Activated CD4-positive, alpha-beta T cell treated with anti-CD3 and anti-CD28 coated beads, Interleukin-2, amount 50 U/mL, for 1 hour (primary cell): ENCODE results near the gene DNAH12.

Source experiments
- DNase-seq: peaks from one replicate; pipeline ENCODE4 v3.0.0-alpha.2; 2020

Gene DNAH12, protein sequence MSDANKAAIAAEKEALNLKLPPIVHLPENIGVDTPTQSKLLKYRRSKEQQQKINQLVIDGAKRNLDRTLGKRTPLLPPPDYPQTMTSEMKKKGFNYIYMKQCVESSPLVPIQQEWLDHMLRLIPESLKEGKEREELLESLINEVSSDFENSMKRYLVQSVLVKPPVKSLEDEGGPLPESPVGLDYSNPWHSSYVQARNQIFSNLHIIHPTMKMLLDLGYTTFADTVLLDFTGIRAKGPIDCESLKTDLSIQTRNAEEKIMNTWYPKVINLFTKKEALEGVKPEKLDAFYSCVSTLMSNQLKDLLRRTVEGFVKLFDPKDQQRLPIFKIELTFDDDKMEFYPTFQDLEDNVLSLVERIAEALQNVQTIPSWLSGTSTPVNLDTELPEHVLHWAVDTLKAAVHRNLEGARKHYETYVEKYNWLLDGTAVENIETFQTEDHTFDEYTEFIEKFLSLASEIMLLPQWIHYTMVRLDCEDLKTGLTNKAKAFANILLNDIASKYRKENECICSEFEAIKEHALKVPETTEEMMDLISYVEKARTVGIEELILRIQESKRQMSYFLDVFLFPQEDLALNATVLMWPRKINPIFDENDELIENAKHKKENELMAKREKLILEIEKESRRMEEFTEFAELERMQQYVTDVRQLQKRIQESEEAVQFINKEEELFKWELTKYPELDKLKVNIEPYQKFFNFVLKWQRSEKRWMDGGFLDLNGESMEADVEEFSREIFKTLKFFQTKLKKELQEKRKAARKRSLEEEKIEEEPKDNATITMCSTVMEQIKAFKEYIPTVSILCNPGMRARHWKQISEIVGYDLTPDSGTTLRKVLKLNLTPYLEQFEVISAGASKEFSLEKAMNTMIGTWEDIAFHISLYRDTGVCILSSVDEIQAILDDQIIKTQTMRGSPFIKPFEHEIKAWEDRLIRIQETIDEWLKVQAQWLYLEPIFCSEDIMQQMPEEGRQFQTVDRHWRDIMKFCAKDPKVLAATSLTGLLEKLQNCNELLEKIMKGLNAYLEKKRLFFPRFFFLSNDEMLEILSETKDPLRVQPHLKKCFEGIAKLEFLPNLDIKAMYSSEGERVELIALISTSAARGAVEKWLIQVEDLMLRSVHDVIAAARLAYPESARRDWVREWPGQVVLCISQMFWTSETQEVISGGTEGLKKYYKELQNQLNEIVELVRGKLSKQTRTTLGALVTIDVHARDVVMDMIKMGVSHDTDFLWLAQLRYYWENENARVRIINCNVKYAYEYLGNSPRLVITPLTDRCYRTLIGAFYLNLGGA (N-terminal part only)

DNA sequence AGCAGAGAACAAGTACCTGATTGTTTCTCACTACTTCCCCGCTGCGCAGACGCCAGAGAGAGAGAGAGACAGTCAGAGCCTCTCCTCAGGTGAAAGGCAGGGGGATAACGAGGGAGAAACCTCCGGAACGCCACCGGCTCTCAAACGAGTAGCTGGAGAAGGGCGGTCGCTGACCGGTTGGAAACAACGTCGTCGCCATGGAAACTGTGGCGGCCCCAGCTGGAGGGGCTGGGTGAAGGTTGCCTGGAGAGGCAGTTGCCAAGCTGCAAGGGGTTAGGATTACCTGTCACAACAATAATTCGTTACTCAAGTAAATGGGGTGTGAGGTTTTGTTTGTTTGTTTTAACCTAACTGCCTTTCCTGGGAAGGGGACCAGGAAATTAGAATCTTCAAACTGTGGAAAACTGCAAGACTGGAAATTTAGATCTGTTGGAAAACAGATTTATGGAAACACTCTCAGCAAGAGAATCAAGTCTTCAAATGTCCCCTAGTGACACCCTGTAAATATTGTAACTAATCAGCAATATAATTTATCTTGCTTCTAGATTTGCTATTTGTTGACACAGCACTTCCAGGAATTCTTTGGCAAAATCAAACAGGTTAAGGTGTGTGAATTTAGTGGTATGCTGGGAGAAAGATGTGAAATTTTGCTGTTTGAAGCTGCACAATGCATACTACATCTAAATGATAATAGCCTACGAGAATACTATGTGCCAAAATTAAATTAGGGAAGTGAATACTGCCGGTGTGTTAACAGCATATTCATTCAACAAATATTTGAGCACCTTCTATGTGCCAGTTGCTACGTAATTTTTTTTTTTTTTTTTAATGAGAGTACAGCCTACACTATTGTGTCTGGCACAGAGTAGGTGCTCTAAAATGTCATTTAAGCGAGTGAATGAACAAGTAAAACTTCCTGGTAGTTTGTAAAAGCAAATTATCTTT is at the start of gene DNAH12:
DNAH12 (minus strand) TSS at position 164 of the 945 bp plus-strand sequence. CDS start 1,474 bp downstream, outside the sequence.
- DNase-seq: no peak

DNA sequence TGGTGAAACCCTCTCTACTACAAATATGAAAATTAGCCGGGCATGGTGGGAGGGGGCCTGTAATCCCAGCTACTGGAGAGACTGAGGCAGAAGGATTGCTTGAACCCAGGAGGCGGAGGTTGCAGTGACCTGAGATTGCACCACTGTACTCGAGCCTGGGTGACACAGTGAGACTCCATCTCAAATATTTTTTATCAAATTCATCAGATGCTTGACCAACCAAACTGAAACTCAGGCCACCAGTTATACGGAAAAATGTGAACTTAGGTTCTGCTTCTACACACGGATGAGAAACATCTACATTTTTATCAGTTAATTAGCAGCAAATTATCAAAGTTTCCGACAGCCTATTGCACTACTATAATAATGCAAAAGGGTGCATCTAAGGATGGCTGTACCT is 48.2 kb upstream of the DNAH12 start:
- no peak for DNase-seq

DNA sequence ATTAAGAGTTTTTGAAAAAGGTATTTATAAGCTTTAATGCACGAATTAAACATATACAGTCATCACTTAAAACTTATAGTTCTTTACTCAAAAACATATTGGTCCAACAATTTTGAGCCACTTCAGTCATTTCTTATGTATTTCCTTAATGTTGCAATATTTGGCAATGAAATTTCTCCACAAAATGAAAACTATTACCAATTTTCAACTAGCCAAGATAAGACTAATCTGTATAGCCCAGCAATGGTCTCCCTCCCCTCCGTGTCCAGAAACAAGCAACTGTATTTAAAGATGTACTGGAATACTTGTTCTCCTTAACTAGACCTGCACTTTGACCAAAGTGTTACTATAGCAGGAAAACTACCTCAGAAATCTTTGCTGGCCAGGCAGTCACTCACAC is 43.8 kb upstream of the DNAH12 start:
- DNase-seq: no peak

DNA sequence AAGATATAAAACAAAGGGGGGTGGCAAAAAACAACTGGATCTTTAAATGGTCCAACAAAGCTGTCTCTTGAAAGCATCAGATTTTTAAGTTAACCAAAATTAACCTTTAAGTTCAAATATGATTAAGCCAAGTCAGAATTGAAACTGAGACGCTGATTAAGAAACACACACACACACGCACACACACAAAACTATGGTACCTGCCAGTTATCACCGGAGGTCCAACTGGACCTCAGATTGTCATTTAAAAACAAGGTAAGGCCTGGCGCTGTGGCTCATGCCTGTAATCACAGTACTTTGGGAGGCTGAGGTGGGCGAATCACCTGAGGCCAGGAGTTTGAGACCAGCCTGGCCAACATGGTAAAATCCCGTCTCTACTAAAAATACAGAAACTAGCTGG is 42.6 kb upstream of the DNAH12 start:
- no peak for DNase-seq

DNA sequence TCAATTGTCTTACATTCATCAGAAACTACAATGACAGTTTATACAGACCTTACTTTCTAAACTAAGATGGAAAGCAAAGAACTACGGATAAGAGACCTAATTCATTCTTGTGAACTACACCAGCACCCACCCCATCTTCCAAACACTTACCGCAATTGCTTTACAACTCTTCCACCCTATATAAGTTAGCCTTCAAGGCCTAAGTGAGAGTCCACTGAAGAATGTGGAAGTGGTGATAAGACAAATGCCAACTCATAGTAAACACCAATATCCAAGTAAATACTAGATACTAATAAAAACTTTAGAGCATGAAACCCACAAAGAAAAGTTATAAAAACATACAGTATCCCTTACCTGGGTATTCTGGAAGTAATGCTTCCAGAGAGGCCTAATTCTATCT is 39.4 kb upstream of the DNAH12 start:
- DNase-seq: no peak

DNA sequence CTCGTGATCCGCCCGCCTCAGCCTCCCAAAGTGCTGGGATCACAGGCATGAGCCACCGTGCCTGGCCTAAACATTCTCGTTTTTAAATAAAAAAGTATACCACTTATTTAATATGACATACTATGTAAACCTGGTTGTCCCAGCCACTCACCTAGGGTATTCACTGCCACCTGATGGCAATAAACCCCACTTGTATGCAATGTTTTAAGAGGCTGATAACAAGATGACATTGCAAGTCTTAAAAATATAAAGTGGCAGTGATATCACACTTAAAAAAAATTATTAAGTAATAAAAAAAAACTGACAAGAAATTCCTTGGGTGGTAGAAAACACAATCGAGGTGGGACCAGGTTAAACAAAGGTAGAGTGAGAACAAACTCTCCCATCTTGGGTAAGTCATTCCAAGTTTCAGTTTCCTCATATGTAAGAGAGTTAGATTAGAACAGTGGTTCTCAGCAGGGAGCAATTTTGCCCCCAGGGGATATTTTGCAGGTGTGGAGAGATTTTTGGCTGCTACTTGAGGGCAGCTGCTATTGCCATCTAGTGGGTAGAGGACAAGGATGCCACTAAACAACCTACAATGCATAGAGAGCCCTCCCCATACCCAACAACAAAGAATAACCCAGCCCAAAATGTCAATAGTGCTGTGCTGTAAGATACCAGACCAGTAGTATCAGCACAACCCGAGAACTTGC is 38.5 kb upstream of the DNAH12 start:
- DNase-seq: no peak

DNA sequence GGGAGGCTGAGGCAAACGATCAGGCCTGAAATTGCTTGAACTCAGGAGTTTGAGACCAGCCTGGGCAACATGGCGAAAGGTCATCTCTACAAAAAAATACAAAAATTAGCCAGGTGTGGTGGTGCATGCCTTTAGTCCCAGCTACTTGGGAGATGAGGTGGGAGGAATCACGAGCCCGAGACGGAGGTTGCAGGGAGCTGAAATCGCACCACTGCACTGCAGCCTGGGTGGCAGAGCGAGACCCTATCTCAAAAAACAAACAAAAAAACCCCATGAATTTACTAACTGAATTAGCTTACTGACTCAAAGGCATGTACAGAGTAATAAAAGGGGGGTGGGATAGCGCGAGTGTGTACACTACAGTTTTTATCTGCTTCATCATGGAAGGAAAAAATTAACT is 33.7 kb upstream of the DNAH12 start:
- no peak for DNase-seq

DNA sequence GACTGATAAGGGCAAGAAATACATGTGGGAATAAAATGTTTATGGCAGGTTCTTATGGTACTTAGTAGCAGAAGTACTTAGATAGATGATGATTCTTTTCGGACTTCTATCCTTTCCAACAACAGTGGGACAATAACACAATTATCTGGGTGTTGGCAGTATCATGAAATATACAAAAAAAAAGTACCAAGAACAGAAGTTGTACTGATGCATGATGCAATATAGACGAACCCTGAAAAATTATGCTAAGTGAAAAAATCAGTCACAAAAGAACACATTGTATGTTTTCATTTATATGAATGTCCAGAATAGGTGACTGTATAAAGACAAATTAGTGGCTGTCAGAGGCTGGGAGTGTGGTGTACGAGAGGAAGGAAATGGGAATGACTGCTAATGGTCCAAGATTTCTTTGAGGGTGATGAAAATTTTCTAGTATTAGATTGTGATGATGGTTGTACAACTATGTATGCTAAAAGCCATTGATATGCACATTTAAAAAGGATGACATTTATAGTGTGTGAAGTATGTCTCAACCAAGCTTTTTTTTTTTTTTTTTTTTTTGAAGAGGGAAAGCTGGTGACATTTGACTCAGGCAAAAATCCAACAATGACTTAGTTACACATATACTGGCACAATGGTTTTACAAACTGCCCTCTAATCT is 32.0 kb upstream of the DNAH12 start:
- no peak for DNase-seq

DNA sequence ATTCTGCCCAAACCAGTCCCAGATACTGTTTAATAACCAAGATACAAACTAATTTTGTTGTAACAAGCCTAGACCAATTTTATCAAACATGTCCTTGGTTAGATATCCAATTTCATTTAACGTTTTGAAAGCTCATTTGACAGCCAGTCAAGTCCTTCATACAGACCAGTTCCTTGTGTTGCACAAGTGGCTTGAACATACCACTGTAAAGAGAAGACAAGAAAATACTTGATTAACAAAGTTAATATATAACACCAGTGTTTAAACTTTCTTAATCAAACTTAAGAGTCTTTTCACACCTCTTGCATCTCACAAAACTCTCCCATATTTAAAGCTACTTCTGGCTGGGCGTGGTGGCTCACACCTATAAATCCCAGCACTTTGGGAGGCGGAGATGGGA is 28.0 kb upstream of the DNAH12 start:
- no peak for DNase-seq

DNA sequence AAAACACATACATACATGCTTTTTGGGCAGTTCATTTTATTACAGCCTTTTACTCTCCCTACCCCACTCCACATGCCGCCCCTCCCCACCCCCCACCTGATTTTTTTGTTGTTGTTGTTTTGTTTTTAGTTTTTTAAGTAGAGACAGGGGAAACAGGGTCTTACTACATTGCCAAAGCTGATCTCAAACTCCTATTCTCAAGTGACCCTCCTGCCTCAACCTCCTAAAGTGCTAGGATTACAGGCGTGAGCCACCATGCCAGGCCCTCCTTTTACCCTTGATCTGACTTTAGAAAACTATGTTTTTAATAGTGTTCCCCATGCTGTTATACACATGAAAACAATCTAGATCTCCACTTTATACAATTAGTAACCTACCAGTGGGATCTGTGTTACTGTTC is 26.7 kb upstream of the DNAH12 start:
- DNase-seq: no peak

DNA sequence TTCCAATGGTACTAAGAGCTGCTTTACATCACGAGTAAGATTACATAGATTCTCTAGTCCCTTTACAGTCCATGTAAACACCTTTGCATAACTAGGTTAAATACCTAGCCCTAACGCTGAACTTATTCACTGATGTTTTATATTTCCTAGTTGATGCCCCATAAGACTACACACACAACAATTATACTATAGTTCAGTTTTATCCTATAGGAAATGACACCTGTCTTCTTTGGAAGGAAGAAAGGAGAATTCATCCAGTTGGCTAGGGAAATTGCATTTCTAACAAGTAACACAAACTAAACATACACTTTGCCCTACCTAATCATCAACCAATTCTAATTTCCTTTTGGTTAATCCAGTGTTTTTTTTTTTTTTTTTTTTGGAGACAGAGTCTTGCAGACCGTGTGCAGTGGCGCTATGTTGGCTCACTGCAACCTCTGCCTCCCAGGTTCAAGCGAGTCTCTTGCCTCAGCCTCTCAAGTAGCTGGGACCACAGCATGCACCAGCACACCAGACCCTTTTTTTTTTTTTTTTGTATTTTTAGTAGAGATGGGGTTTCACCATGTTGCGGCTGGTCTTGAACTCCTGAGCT is 25.8 kb upstream of the DNAH12 start:
- no peak for DNase-seq

DNA sequence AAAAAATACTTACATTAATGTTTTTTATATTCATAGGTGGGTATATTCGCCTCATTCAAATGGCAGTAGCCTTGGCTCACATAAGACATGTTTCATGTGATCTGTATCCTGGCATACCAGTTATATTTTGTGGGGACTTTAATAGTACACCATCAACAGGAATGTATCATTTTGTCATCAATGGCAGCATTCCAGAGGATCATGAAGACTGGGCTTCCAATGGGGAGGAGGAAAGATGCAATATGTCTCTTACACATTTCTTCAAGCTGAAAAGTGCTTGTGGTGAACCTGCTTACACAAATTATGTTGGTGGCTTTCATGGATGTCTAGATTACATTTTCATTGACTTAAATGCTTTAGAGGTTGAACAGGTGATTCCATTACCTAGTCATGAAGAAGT is 15.4 kb upstream of the DNAH12 start:
- no peak for DNase-seq

DNA sequence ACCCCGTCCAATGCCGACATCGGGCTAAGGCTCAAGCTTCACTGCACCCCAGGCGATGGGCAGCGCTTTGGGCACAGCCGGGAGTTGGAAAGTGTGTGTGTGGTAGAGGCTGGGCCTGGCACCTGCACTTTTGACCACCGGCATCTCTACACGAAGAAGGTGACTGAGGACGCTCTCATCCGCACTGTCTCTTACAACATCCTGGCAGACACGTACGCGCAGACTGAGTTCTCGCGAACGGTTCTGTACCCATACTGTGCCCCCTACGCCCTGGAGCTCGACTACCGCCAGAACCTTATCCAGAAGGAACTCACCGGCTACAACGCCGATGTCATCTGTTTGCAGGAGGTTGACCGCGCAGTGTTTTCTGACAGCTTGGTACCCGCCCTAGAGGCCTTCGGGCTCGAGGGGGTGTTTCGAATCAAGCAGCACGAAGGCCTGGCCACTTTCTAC is 13.0 kb upstream of the DNAH12 start:
- peak; percentile 26 for DNase-seq

DNA sequence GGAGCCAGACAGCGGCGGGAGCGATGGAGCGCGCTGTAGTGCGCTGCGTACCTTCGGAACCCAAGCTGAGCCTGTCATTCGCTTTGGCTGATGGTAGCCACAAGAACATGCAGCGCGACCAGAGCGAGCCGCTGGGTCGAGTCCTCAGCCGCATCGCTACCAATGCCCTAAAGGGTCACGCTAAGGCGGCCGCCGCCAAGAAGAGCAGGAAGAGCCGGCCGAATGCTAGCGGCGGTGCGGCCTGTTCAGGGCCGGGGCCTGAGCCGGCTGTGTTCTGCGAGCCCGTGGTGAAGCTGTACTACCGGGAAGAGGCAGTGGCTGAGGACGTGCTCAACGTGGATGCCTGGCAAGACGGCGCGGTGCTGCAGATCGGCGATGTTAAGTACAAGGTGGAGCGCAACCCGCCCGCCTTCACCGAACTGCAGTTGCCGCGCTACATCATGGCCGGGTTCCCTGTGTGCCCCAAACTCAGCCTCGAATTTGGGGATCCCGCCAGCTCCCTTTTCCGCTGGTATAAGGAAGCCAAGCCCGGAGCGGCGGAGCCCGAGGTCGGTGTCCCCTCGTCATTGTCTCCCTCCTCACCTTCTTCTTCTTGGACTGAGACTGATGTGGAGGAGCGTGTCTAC is 12.4 kb upstream of the DNAH12 start:
- DNase-seq: peak; percentile 31

DNA sequence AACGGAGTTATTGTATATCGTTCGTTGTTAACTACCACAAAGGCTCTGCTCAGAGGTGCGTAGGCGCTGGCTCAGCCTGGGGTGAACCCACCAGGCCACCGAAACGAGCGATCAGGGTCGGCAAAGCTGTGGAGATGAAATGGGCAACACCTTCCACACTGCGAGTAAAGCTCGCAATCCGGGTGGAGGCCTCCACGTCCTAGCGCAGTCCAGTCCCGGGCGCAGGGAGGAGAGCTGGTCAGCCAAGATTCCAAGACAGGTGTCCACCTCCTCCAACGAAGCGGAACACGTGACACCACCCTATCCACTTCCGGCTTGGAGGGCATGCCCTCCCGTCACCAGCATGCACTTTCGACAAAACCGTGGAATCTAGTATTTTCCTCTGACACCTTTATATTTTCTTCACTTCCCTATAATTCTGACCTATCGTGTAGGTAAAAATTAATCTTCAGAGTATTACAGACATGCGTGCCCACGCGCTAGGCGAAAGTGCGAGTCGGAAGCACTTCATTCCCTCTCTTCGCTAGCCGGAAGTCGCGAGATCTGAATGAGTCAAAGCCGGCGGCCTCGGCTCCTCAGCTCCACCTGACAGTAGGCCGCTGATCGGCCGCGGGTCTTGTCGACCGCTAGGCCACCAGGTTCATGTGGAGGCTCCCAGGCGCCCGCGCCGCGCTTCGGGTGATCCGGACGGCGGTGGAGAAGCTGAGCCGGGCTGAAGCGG is 11.8 kb upstream of the DNAH12 start, which contains the start of gene PDE12:
PDE12 (plus strand) TSS at position 537 of the 721 bp plus-strand sequence; CDS start at position 643, 106 bp downstream.
- DNase-seq: peak; percentile 77

DNA sequence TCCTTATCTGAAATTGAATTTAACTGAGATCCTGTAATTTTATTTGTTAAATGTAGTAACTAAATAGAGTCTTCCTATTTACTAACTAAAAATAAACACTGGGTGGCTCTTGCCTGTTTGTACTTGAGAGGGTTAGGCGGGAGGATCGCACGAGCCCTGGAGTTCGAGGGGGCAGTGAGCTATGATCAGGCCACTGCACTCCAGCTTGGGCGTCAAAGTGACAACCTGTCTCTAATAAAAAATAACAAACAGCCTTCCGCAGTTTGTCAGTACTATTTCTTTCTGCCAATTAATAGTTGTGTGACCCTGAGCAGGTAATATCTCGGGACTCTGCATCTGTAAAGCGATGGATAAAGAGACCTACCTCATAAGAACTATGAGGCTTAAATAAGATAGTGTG is 11.2 kb upstream of the DNAH12 start:
- no peak for DNase-seq

DNA sequence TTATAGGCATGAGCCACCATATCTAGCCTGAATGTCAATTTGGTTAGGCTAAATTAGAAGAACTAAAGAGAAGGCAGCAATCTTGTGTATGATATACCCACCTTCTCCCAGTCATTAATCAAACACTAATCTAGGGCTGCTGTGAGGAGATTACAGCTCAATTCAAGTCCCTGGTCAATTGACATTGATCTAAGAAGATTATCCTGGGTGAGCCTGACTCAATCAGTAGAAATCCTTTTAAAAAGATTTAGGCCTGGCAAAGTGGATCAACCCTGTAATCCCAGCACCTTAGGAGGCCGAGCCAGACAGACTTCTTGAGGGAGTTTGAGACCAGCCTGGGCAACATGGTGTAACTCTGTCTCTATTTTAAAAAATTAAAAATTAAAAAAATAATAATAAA is 2.5 kb upstream of the DNAH12 start:
- no peak for DNase-seq

DNA sequence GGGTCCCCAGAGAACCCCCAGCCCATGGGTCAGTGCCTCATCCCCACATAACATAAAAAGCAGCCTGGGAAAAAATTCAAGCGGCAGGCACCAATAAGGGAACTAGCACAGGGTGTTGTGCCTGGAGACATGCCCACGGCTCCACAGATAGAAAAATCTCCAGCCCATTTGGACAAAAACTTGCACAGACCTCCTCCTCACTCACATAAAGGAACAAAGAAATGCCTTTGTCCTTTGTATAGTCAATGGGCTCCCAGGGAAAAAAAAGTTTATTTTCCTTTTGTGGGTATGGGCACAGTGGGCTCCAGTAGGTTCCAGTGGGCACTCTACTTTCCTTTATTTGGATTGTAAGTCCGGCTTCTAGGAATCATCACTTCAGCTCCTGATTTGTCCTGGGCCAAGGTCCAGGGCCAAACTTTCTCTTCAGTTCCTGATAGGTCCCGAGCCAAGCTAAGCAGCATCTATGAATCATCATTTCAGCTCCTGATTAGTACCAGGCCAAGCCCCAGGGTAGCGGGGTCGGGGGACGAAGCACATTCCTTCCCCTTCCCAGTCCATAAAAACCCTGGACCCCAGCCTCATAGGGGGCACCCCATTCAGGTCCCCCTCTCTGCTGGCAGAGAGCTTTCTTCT is 1.6 kb upstream of the DNAH12 start:
- DNase-seq: no peak
